Sigmoid colon (tissue), 7 donors: ENCODE results near the gene SPG7. TPM values are rescaled to one million over a fixed set of nuclear protein-coding genes. Genes with fewer than 3 reads are reported as not detected.

ENCODE experiments used
- DNase-seq: peaks from one replicate; pipeline ENCODE4 v3.0.0-alpha.2; 2019
- H3K27ac ChIP-seq, 4 donors: fragments of 200-600 bp; sonication (generic); one replicate each; pipeline ENCODE4 v1.5.1; 2016 to 2019; ENCODE audit warnings: mild to moderate bottlenecking in 1 of 4
- H3K27me3 ChIP-seq, 3 donors: fragments of 200-600 bp; sonication (generic); one replicate each; pipeline ENCODE4 v1.5.1; 2019; ENCODE audit warnings: mild to moderate bottlenecking in 1 of 3
- H3K36me3 ChIP-seq, 4 donors: fragments of 200-600 bp; sonication (generic); one replicate each; pipeline ENCODE4 v1.5.1; 2016 to 2019
- H3K4me1 ChIP-seq, 4 donors: fragments of 200-600 bp; sonication (generic); one replicate each; pipeline ENCODE4 v1.5.1; 2017 to 2019
- H3K4me3 ChIP-seq, 4 donors: fragments of 200-600 bp; sonication (generic); one replicate each; pipeline ENCODE4 v1.5.1; 2017 to 2019; ENCODE audit warnings: mild to moderate bottlenecking in 2 of 4, moderate library complexity in 1 of 4
- H3K9me3 ChIP-seq, 4 donors: fragments of 200-600 bp in 3 of 4; sonication (generic) in 3 of 4; one replicate each; pipeline versions ENCODE4 v1.5.1 to v1.6.1; 2013 to 2019
- CTCF ChIP-seq, 4 experiments: fragments of 450-650 bp in 3 of 4; fragments of 200-600 bp in 1 of 4; IDR thresholded peaks; one replicate each; pipeline ENCODE4 v1.5.1; 2016 to 2019; ENCODE audit warnings: antibody characterized with exemption in 4 of 4, mild to moderate bottlenecking in 3 of 4, moderate library complexity in 2 of 4
- EP300 ChIP-seq, 4 donors: sonication (generic); formaldehyde crosslinking; IDR thresholded peaks; one replicate each; pipeline ENCODE4 v1.6.1; 2017; ENCODE audit warnings: antibody characterized with exemption in 4 of 4
- POLR2A ChIP-seq, 2 donors: fragments of 450-650 bp; IDR thresholded peaks; one replicate each; pipeline ENCODE4 v1.6.1; 2016; ENCODE audit warnings: antibody characterized with exemption in 2 of 2, mild to moderate bottlenecking in 2 of 2, moderate library complexity in 2 of 2
- POLR2AphosphoS5 ChIP-seq, 4 donors: sonication (generic); formaldehyde crosslinking; IDR thresholded peaks; one replicate each; pipeline ENCODE4 v1.6.1; 2017; ENCODE audit warnings: antibody characterized with exemption in 4 of 4
- WGBS, 2 donors: extraction: QIAGEN DNeasy Blood & Tissue Kit; methylation state at CpG; one replicate each; pipeline ENCODE4 v1.1.7; 2013; 5-methylcytosine and 5-hydroxymethylcytosine counted together
- intact Hi-C: fragments of 100-400 bp; cut with DNase I; formaldehyde crosslinking; loops from one replicate; pipeline ENCODE4 v1.15.1; 2023
- polyA plus RNA-seq, 3 donors: library from polyadenylated mRNA; stranded (reverse); fragments of 200-250 nt; gene quantifications; one replicate each; pipeline ENCODE4 v1.2.3, GENCODE V29; 2013
- total RNA-seq, 4 donors: library from RNA; depleted of rRNA; stranded (reverse); fragments of >200 nt; gene quantifications; one replicate each; pipeline ENCODE4 v1.1.0, GENCODE V29; 2016
- donor health status: healthy with polysubstance abuse.
- donor health status: Bipolar disorder and iron deficiency.
- donor health status: healthy.

Gene SPG7
- total and polyA plus RNA-seq, 7 donors: 27.7 to 211 (median 75.3) TPM

- no peak overlapping the region for H3K27ac ChIP-seq
- H3K36me3 ChIP-seq: peaks cover 27 to 99% (median 82%) of the 10 kb centered on the region in 4 donors
- no peaks in the 10 kb centered on the region for H3K27me3 ChIP-seq
- no peak overlapping the region for H3K4me3 ChIP-seq
- no peak for TF ChIP-seq POLR2AphosphoS5 (IDR thresholded peaks at IDR 0.05)
- no peak for TF ChIP-seq CTCF (IDR thresholded peaks at IDR 0.05)
- TF ChIP-seq POLR2A (IDR thresholded peaks at IDR 0.05): no peak
- no peaks in the 10 kb centered on the region for H3K9me3 ChIP-seq
- H3K4me1 ChIP-seq: no peaks in the 10 kb centered on the region
- no peak for DNase-seq
- 85 to 90% methylated on average over 16 of the region's 16 CpGs for WGBS, 2 donors
- intact Hi-C loops: no loop called here
Measured at GRCh38 chr16:89529097-89529496, 20.9 kb downstream of the SPG7 start.

GRCh38 chr16:89530401-89531381 lies 22.5 kb downstream of the SPG7 start:
- intact Hi-C loops: no loop called here
- no peak for DNase-seq
- peaks cover 27 to 99% (median 79%) of the 10 kb centered on the region in 4 donors for H3K36me3 ChIP-seq
- no peaks in the 10 kb centered on the region for H3K27me3 ChIP-seq
- no peaks in the 10 kb centered on the region for H3K9me3 ChIP-seq
- TF ChIP-seq CTCF (IDR thresholded peaks at IDR 0.05) (no peak), POLR2AphosphoS5 (IDR thresholded peaks at IDR 0.05) (no peak), POLR2A (IDR thresholded peaks at IDR 0.05) (no peak), EP300 (IDR thresholded peaks at IDR 0.05) (no peak)
- no peak overlapping the region for H3K27ac ChIP-seq
- no peak overlapping the region for H3K4me3 ChIP-seq
- 94 to 95% methylated on average over 37 of the region's 37 CpGs for WGBS, 2 donors
- H3K4me1 ChIP-seq: no peaks in the 10 kb centered on the region

- H3K27me3 ChIP-seq: no peaks in the 10 kb centered on the region
- TF ChIP-seq POLR2AphosphoS5 (IDR thresholded peaks at IDR 0.05) (no peak), EP300 (IDR thresholded peaks at IDR 0.05) (no peak), CTCF (IDR thresholded peaks at IDR 0.05) (no peak), POLR2A (IDR thresholded peaks at IDR 0.05) (no peak)
- DNase-seq: no peak
- intact Hi-C loops: no loop called here
- 94% methylated on average over 31 of the region's 31 CpGs for WGBS, 2 donors
- no peaks in the 10 kb centered on the region for H3K4me1 ChIP-seq
- H3K36me3 ChIP-seq: peaks cover 20 to 92% (median 71%) of the 10 kb centered on the region in 4 donors
- H3K4me3 ChIP-seq: no peak overlapping the region
- no peak overlapping the region for H3K27ac ChIP-seq
- H3K9me3 ChIP-seq: no peaks in the 10 kb centered on the region
Measured at GRCh38 chr16:89531821-89532526, 23.8 kb downstream of the SPG7 start.

- WGBS, 2 donors: 40 to 61% methylated on average over 11 of the region's 11 CpGs
- Histone ChIP-seq H3K9me3 (no peaks in the 10 kb centered on the region), H3K27ac (no peak overlapping the region), H3K4me1 (no peaks in the 10 kb centered on the region), H3K36me3 (peaks cover 13 to 90% (median 72%) of the 10 kb centered on the region in 4 donors), H3K27me3 (no peaks in the 10 kb centered on the region), H3K4me3 (no peak overlapping the region)
- DNase-seq: no peak
- TF ChIP-seq POLR2AphosphoS5 (IDR thresholded peaks at IDR 0.05): no peak
- TF ChIP-seq POLR2A (IDR thresholded peaks at IDR 0.05): no peak
- TF ChIP-seq CTCF (IDR thresholded peaks at IDR 0.05): no peak
- no peak for TF ChIP-seq EP300 (IDR thresholded peaks at IDR 0.05)
- intact Hi-C loops: no loop called here
Measured at GRCh38 chr16:89534252-89534756, 26.1 kb downstream of the SPG7 start.
